ENCODE results near the gene SLC9A4.

SLC9A4 gene

DNA sequence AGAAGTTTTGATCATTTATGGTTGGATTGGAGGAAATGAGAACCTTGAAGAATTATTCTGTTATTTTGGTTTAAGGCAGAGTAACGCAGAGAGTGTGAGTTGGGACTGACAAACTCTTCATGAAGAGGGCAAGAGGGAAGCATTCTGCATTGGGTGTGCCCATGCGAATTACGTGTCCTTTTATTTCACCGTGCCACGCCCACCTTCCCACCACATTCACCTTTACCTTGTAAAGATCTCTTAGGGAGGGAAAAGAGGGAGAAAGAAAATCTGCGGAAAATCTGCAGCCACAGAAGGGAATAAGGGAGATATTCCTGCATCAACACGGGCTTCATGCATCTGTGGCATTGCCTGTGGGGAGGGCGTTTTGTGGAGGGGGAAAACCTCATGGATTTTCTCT is 31.8 kb downstream of the SLC9A4 start:
- DNase-seq, result no peak

DNA sequence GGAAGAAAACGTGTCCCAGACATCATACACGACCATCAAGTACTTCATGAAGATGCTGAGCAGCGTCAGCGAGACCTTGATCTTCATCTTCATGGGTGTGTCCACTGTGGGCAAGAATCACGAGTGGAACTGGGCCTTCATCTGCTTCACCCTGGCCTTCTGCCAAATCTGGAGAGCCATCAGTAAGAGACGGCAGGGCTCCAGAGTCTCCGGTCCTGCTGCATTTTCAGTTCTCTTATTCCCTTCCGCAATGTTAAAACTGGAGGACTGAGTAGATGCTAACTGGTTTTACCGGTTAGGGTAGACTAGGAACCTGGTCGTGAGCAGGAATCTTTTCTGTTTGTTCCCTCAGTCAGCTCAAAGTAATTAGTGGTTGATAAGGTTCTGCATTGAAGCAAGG is 32.3 kb downstream of the SLC9A4 start:
- DNase-seq, result peak; percentile 3

DNA sequence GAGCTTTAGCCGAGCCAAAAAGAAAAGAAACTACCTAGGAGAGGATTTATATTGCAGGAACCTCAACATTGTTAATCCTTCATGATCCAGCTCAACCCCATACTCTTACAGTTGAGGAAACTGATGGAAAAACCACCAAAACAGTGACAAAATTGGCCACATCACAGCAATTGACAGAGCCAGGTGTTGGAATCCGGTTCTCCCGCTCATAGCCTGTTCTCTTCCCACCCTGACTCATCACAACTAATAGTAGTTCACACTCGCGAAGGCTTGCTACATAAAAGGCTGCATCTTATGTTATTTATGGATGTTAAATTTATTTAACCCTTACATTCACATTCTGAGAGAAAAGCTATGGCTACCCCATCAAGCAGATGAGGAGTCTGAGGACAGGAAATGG is 33.7 kb downstream of the SLC9A4 start:
- DNase-seq, result no peak

DNA sequence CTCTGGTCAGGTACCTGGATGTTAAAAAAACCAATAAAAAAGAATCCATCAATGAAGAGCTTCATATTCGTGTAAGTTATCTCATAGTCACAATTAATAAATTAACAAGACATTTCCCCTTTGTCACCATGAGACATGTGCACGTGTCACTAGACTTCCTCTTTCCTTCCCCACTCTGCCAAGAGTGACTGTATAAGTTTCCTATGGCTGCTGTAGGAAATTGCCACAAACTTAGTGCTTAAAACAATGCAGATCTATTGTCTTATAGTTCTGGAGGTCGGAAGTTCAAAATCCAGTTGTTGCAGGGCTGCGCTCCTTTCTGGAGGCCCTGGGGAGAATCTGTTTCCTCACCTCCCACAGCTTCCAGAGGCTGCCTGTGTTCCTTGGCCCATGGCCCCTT is 35.8 kb downstream of the SLC9A4 start:
- DNase-seq, result no peak

DNA sequence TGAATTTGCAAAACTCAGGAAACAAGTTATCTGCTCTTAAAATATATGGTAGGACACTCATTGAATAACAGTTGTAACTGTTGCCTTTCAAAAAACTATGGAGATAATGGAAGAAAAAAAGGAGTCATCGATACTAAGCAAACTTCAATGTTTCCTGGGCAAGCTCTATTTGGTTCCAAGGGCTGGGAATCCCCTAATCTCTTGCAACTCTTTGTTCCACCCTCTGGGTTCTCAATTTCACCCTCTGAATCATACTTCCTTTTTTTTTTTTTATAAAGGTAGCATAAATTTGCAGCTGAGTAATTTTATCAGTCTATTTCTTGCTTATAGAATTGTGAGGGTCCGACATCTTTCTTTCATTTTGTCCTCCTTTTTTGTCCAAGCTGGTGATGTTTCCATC is 36.7 kb downstream of the SLC9A4 start:
- DNase-seq, result no peak

DNA sequence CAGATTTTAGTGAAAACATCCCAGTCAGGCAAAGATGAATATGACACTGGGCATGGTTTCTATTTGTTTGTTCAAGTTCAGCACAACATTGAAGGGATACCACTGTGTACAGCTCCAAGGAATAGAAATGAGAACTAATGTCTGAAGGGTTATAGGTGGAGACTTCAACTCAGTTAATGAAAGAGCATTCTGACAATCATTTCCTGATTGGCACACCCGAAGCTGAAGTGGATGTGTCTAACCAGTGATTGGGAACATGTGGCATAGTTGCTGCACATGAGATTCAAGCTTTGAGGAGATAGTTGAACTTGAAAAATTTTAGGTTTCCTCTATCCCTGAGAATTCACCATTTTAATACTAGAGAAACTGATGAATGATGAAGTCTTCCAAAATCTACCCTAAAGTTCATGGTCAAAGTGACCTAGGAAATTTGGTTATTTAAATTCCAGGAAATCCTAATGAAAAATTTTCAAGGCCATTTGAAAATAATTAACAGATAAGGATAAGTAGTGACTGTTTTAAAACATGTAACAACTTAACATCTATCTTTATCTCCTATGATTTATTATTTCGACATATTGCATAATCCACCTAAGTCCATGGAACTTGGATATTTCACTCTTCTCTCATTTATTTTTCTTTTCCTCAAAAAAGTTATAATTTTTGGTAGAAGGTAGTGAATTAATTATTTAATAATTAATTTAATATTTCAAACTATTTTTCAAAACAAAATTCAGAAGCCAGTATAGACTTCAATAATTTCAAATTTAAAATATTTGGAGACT is 38.0 kb downstream of the SLC9A4 start:
- no peak for DNase-seq

DNA sequence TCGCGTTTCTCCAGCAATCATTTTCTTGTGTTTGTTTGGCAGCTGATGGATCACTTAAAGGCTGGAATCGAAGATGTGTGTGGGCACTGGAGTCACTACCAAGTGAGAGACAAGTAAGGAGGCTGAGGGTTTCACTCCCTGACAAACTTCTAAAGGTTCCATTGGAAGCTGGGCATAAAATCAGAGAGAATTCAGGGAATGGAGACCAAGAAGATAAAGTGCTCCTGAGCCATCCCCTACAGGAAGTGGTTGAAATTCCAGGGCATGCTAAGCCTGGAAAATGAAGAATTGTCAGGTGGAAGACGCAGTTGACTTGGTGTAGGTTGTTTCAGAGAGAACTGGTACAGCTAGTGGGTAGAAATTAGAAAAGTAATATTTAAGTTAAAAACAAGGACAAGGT is 39.1 kb downstream of the SLC9A4 start:
- DNase-seq, result no peak

DNA sequence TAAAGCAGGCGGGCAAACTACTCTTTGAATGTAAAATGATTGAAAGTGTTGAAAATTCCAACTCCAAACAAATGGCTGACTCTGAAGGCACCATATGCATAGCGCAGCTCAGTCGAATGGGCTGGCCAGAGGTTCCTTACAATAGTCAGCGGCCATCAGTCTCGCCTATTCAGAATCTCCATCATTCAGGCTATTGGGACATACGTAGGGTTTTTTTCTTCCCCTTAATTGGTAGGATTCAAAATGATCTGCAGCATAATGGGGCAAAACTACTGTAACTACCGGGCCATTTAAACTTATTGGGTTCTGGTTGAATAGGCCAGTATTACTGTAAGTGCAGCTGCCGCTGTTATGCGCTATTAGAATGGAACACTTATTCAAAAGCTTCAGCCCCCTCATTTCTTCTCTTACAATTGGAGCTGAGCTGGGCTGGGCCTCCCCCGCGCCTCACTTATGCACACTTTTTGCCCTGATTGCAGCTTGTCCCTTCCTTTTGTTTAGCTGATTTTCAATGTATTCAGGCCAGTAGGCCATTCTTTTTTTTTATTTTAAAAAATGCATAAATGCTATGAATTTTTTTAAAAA is 40.4 kb downstream of the SLC9A4 start:
- DNase-seq, result no peak

DNA sequence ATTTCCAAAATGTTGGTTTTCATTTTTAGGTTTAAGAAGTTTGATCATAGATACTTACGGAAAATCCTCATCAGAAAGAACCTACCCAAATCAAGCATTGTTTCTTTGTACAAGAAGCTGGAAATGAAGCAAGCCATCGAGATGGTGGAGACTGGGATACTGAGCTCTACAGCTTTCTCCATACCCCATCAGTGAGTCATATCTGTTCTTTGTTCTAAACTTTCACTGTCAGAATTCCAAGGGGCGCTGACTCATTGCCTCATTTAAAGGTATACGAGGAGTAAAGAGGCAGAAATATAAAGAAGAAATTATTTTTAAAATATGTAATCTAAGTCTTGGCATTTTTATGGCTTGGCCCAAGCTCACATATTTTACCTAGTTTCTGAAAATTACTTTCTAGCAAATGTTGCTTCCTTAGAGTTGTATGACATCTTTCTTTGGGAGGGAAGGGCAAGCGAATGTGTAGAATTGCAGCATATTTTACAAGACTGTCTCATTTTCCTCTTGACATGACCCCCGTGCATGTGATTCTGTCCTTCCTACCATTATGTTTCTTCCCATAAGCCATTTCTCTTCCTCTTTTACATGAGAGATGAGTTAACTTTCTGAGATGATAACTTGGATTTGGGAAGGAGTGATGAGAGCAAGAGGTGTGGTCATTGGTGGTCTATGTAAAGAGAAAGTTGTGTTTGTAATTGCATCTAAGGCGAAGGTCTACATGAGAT is 41.2 kb downstream of the SLC9A4 start:
- no peak for DNase-seq

DNA sequence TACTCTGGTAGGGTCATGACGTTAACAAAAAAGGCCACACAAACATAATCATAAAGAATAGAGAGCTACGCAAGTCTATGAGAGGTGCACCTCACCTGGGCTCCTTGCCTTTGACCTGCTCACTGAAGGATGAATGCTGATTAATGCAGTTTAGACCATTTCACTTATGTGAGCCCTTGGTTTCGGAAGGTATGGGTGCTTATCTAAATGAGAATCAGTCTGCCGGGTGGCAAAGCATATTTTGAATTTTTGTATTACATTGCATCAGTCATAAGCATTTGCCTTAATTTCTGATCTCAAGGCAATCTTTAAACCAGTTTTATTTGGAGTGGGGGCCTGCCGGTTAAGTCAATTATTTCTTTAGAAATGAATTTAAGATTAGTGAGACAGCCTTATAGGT is 42.8 kb downstream of the SLC9A4 start:
- no peak for DNase-seq

DNA sequence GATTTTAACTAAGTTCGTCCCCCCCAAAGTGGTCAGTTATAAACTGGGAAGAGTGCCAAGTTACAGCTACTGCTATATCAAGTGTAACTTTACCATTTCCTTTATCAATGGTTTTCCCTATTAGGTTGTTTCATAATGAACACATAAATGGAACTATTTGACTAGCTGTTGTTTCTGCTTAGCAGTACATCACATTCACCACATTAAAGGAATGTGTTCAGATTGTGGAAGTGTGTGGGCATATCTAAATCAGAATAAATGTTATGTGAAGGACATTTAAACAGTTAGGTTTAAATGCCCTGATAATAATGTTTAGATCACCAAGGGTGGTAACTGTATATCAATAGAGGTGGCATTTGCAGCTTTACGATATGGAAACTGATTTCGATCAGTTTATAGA is 45.1 kb downstream of the SLC9A4 start:
- DNase-seq, result no peak

DNA sequence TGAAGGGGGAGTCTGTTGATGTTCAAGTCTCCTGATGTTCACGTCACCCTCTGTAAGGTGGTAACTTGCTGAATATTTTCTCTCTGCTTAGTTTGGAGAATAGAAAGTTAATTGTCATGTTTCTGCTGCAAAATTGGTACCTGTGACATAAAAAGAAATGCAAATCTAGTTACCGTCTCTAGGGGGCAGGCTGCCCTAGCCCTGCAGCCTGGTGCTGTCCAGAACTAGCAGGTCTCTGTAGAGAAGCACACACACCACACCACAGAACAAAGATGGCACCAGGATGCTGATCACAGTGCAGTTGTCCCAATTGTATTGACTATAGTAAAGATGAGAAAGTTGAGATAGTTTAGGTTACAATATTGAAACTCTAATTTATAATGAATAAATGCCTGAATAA is 47.0 kb downstream of the SLC9A4 start:
- DNase-seq, result peak; percentile 33

DNA sequence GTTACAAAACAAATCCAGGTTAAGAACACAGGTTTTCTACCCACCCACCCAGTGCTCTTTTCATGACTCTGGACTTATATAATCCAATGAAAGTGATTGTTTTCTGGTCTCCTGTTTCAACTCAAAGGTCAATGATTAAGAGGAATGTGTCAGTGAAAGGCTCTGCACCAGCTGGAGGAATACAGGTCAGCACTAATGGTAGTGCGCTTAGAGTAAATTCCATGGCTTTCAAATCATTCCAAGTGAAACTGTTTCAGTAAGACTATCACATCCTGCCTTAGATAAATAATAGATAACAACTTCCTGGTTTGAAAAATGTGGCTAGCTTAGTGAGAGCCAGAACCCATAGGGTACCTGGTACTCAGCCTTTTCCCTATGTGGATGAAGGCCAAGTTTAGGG is 47.8 kb downstream of the SLC9A4 start:
- DNase-seq, result no peak

DNA sequence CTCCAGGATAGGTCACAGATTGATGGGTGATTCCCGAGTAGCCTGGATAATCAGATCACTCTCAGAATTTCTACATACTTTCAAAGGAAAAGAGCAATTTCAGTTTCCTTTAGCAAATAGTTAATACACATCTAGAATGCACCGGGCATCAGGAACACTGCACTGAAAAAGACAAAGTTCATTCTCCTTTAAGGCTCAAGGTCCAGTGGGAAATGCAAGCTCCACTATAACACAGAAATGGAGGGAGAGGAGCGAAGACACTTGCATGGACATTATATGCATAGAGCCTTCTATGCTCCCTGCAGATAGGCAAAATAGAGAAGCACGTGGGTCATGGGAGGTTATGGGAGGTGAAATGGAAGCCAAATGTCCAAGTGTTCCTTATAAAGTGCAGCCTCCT is 49.1 kb downstream of the SLC9A4 start:
- DNase-seq, result no peak

DNA sequence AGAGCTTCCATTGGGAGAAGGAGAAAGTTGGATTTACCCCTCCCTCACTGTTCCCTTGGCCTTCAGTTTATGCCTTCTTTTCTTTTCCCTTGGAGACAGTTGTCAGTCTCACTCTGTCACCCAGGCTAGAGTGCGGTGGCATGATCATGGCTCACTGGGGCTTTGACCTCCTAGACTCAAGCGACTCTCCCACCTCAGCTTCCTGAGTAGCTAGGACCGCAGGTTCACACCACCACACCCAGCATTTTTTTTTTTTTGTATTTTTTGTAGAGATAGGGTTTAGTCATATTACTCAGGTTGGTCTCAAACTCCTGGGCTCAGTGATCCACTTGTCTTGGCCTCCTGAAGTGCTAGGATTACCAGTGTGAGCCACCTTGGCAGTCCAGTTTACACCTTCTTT is 49.9 kb downstream of the SLC9A4 start:
- DNase-seq, result no peak

DNA sequence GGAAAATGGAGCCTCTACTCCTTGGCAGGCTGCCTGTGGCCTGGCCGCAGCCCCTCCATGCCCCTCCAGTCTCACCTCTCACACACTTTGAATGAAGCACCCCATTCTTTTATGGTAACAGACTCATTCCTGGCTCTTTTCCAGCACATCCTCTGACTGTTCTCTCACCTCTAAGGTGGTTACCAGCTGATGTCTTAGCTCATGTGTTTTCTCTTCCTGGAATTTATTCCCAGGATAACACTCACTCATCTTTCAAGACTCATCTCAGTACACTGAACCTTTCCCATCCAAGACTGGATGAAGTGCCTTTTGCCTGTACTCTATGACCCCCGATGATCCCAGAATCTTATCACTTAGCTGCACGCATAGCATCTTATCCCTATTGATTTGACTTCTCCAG is 50.6 kb downstream of the SLC9A4 start:
- DNase-seq, result no peak

DNA sequence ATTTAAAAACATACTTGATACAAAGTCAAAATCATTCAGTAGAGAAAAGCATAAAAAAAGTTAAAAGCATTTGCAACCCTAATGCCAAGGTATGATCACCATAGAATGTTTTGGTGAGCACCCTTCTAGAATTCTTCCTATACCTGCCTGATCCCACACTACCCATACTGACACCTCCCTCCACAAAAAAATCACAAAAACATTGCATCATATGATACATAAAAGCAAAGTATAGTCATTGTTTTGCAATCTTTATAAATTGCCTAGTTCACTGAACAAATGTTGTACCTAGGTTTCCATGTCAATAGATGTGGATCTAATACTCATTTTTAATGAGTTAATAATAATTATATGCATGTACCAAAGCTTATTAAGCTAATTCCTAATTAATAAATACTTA is 54.1 kb downstream of the SLC9A4 start:
- DNase-seq, result no peak

DNA sequence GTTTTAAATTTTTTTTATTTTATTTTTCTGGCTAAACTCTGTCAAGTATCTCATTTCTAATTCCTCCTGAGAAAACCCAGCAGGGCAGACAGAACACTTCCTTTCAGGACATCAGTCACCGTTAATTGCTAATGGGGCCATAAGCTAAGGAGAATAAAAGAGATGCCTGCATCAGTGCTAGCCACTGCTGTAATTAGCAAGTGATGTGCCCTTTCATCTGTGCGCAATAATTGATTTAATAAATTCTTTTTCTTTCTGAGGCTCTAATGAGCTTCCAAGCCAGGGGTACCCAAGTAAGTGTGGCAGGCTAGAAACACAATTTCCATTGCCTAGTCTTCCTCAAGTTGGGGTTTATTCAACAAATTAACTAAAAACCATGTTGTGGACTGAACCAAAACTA is 65.5 kb downstream of the SLC9A4 start:
- no peak for DNase-seq

DNA sequence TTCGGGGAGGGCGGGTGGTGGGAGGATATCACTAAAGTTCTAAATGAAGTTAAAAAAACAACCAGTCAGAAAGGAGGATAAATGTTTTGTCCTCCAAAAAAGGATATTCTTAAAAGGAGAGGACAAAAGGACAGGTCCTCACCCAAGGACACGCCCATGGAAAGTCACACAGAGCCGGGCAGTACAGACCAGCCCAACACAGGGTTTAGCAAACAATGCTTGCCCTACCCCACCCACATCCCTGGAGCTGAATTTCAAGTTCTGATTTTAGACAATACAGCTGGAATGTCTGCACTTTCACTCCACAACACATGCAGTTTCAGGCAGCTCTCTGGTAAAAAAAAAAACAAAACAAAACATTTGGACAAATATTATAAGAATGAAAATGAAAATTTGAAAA is 67.9 kb downstream of the SLC9A4 start:
- DNase-seq, result no peak

DNA sequence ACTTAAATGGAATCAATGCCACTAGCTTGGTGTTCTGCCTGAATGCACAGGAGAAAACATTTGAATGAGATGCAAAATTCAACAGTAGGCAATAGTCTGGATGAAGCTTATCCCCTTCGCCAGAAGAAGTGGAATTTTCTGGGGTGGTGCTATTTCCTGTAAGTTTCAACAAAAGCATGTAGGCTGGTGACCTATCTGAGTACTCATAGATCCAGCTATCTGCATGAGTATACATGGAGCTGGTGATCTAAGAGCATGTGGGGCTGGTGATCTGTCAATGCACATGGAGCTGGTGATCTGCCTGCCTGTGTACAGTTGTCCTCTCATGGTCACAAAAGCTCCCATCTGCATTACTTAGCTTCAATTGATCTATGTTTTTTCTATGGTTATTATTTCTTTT is 71.2 kb downstream of the SLC9A4 start:
- DNase-seq, result no peak

DNA sequence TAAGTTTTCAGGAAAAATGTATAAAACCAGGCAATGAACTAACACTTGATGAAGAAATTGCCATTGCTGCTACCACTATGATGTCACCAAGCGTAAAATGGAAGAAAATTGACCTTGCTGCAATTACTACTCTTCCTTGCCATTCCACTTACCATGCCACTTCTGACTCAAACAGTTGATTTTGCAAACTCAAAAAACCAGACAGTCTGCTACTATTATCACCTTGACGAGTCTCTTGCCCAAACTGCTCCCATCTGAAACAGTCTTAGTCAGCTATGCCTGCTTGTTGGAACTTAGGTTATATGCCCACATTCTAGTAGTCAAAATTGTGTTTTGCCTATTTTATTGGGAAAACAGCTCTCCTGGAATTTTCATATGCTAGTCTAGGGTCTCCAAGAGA is 74.4 kb downstream of the SLC9A4 start:
- no peak for DNase-seq

DNA sequence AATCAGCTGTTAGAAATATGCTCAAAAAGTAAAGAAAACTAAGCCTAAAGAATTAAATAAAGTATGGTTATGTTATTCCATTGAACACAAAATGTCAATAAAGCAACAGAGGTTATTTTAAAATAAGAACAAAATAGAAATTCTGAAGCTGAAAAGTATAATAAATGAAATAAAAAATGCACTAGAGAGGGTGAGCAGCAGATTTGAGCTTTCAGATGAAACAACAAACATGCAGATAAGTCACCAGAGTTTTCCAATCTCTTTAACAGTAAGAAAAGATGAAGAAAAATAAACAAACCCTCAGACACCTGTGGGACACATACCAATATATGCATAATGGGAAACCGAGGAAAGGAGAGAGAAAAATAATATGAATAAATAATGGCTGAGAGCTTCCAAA is 76.0 kb downstream of the SLC9A4 start:
- DNase-seq, result no peak

DNA sequence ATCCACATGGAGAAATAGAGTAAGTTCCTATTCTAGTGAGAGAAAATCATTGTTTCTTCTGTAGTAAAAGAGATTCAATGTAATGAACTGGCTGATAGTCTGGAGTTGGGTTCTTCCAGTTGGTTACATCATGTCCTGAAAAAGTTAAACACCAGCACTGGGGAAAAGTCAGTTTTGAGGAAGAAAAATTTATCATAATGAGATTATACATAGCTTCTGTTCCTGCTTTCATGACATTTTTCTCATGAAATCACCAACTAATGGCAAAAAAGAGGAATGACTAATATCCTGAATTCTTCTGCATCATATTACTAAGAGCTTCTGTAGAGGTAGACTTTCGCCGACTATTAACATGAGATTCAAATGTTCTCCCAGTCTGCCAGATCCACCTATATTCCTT is 77.1 kb downstream of the SLC9A4 start:
- no peak for DNase-seq

DNA sequence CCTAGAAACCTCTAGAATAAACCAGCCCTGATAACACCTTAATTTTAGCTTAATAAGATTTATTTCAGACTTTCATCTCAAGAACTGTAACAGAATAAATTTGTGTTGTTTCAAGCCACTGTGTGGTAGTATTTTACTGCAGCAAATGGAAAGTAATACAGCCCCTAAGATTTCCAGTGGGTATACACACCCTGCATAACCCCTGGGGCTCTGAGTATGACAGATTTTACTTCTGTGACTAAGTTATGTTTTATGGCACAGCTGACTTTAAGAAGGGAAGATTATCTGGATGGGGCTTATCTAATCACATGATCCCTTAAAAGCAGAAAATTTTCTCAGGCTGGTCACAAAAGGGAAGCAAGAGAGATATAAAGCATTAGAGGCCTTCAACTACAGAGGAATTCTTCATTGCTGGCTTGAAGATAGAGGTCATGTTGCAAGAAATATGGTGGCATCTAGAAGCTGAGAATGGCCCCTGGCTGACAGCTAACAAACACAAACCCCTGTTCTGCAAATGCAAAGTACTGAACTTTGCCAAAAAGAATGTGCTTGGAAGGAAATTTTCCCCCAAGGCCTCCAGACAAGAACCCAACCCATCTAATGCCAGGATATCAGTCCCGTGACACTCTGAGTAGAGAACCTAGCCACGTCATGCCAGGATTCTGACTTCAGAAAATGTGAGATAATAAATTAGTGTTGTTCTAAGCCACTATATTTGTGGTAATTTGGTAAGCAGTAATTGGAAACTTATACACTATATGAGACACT is 78.5 kb downstream of the SLC9A4 start:
- DNase-seq, result no peak

All from RPMI8226 (cell line).